Medulla oblongata (tissue), 1 donor: ENCODE measurements around the gene TBC1D22A.
A peak's percentile ranks its signal among the peaks of the same experiment; 100 is the strongest.
"Not testable (repeated sequence)": the region's sequence is repeated elsewhere in the genome, so short reads cannot be mapped to it uniquely, and the experiment has no call there.

Source experiments
- DNase-seq: peaks from one replicate; pipeline ENCODE4 v3.0.0-alpha.2; 2015; ENCODE audit errors: extremely low spot score

Gene TBC1D22A

DNA sequence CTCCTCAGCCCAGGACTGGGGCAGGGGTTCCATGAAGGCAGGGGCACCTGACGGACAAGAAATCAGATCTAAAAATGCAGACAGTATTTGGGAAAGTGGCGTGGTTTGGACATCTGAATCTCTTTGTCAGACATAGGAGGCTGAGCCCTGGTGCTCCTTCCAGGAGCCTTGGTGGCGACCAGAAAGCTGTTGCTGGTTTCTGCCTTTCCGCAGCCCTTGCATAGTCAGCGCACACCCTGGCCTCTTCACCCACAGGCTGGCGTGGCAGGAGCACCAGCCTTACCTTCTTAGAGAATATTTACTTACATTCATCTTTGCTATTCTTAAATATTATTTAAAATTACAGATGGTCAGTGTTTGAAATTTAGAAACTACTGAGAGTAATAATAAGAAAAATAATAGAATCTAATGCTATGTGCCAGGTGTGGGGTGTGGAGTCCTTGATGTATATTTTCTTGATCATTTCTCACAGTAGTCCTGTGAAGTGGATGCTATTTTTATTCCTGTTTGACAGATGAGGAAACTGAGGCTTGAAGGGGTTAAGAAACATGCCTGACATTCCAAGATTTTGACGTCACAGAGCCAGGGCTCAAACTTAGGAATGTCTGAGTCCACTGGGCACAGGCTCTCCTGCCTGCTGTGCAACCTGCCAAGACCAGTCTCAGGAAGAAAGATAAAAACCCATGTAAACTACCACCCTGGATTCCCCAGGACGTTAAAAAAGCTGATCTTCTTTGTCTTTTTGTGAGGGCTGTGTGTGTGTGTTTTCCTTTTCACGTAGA, 51.6 kb downstream of the TBC1D22A start:
- no peak for DNase-seq

GRCh38 chr22:46815132-46815531, 52.7 kb downstream of the TBC1D22A start:
- DNase-seq = no peak

DNA sequence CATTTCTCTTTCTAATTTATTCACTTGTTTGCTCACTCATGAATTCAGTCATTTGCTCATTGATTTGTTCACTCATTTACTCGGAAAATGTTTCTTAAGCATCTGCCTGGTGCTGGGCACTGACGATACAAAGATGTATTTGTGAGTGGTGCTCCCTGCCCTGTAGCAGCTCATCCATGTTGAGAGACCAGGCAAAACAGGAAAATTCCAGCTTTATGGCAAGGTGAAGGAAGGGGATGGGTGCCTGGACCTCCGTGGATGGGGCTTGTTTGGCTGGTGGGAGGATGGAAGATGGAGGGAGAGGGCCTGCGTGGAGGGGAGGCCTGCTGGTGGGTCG, 53.1 kb downstream of the TBC1D22A start:
- DNase-seq = peak; percentile 25

DNA sequence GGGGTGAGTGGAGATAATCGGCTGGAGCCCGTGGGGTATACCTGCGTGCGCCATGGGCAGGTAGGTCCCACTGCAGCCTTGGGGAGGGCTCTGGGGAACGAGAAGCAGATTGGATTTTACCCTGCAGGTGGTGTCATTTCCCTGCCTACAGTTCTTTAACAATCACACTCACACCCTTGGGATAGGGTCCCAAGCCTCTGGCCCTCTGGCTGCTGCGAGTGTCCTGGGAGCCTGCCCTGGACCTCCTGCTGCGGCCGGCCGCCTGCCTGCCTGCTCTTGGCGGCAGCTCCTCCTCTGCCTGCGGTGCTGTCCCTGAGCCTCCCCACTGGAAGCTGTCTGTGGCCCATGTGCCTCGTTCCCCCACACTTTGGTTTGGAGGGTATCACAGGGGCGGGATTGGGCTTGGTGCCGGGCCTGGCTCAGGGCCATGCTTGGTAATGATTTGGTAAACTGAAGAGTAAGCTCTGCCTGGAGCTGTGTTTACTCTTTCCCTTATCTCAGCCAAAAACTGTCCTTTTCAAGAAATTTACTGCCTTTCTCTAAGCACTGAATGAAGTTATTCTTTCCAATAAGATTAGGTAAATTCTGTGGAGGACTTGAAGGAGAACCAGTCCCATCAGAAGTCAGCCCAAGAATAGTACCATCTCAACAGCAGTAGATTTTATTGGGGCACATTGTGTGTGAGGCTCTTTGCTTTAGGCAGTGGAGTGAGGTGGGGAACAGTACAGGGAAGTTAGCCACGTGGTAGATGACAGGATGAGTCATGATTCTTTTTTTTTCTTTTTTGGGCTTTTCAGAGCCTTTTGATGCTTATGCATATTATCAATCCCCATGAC, 53.7 kb downstream of the TBC1D22A start:
- DNase-seq = peak; percentile 67

- DNase-seq = not testable (repeated sequence)
These were observed 54.9 kb downstream of the TBC1D22A start for GRCh38 chr22:46817390-46817789.

- DNase-seq = no peak
These were observed 60.8 kb downstream of the TBC1D22A start for GRCh38 chr22:46823248-46823647.

GRCh38 chr22:46823654-46824053, 61.2 kb downstream of the TBC1D22A start:
- no peak for DNase-seq

- DNase-seq = no peak
These were observed 62.0 kb downstream of the TBC1D22A start for GRCh38 chr22:46824344-46824909.

DNA sequence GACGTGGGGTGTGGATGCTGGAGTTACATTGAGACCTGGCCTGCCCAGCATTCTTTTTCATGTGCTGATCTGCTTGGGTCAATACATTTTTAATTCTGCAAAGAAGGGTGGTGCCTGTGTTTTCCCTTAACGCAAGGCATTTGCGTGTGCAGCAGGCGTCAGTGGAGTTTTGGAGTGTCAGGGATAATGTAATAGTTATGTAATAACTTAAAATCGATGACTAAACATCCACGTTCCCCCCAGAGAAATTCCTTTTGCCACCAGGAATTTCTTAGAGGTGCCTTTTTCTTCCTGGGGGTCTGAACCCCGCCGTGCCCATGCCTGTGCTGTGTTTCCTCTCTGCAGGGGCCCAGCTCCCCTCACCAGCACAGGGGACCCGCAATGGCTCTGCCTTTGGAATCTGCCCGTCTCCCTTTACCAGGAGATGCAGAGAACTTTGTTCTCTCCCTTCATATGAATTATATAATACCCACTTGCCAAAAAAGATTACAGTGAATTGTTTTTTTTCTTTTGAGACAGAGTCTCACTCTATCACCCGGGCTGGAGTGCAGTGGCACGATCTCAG, 62.6 kb downstream of the TBC1D22A start:
- DNase-seq = no peak

GRCh38 chr22:46826438-46827135, 64.1 kb downstream of the TBC1D22A start:
- no peak for DNase-seq

DNA sequence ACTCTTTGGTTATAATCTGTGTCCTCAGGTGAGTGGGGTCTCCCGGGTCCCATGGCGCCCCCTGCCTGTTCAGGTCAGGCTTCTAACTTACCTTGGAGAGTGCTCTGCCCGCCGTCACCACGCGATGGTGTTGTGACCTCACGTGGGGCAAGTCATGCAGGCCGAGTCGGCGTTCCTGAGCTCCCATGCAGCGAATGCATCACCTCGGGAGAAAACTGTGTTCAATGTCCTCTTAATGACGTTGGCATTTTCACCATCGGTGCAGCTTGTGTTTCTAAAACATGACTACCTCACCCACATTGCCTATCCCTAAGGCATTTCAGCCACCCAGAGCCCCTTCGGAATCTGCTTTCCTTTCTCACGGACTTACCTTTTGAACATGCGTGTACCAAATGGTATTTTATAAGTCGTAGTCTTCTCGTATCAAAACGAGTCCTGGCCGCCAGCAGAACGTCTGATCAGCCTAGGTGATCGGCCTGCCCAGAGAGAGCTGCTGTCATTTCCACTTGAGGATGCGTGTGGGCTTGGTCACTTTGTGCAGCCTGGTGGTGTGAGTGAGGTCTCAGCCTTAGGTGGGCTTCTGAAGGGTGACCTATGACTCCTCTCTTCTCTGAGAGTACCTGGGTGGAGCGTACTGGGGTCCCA, 64.8 kb downstream of the TBC1D22A start:
- DNase-seq = no peak

DNA sequence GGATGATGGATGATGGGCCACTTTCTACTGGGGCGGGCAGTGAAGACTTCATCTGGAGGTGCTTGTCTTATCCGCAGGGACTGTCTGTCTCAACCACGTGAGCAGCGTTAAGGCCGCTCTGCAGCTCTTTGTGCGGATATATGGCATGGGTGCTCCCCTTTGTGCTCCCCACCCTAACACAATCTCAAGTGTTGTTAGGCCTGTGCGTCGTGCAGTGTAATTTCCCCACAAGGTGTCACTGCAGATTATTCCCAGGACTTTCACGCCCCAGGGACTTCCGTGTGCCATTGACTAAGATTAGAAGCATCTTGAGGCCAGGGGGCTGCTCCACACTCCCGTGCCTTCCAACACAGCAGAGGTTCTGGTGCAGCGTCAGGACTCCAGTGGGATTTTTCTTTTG, 65.3 kb downstream of the TBC1D22A start:
- DNase-seq = no peak

GRCh38 chr22:46828323-46828900, 66.0 kb downstream of the TBC1D22A start:
- DNase-seq = no peak

DNA sequence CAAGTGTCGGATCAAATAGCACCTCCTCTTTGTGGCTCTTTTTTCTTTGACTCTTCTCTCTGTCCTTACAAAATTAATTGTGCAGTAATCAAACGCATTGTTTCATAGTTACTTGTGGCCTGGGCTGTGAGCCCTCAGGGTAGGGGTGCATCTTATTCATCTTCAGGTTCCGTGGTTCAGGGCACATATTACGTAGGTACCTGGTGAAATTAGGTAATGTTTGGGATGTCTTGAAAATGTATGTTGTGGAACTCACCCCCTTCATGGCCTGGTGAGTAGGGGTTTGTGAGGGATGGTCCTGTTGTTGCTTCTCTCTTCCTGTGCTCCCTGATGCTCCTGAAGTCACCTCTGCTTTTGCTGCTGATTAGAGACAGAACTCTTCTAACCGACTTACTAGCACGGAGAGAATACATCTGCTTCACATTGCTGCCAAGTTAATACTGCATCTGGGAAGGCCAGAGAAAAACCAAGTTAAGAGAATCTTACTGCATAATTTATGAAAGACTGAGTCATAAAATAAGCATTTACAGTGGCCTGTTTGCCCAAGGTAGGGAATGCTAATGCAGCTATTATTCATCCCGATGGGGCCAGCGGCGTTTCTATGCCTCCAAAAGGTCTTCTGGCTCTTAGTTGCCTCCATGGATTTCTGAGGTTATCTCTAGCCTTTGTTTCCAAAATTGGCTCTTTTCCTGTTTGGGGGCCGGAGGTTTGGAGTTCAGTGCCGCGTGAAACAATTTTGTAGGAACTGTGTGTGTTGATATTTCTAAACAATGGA, 66.9 kb downstream of the TBC1D22A start:
- DNase-seq = no peak

DNA sequence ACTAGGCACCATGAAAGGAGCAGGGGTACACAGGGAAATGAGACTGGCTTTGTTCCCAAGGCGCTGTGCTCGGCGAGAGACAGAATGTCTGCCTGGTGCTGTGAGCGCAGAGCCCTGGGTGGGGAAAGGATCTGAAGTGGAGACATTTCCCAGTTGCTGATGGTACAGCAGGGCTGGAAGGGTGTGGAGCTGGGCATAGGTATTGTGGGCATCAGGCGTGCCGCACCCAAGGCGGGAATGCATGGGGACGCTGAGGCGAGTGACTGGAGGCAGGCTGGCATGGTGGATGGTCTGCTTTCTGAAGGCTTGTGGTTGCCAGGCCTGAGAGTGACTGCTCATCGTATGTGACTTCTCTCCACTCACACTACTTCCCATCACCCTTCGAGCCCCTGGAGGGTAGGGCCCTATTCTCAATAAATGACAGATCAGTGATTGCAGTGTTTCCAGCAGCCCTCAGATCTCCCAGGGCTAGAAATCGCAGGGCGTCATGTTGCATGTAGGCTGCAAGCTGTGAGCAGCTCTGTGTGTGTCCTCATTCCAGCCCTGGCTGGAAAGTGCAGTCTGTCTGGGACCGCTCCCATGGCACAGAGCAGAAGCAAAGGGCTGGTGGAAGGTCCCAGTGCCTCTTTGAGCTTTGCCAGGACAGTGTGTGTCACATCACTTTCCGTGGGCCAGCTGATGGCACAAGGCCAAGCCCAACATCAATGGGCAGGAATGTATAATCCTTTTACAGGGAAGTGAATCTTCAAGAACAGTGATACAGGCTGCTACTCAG, 67.7 kb downstream of the TBC1D22A start:
- DNase-seq = peak; percentile 65

GRCh38 chr22:46830841-46831240, 68.4 kb downstream of the TBC1D22A start:
- no peak for DNase-seq

- DNase-seq = no peak
These were observed 70.8 kb downstream of the TBC1D22A start for GRCh38 chr22:46833228-46833627.

- DNase-seq = no peak
These were observed 71.7 kb downstream of the TBC1D22A start for GRCh38 chr22:46834021-46834737.

DNA sequence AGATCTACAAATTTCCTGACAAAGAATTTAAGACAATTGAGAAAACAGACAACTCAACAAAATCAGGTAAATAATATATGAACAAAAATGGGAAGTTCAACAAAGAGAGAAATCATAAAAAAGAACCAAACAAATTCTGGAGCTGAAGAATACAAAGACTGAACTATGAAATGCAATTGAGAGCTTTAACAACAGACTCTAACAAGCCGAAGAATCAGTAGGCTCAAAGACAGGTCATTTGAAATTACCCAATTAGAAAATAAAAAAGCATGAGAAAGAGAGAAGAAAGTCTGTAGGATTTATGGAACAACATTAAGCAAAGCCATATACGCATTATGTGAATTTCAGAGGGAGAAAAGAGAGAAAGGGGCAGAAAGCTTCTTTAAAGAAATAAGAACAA, 72.8 kb downstream of the TBC1D22A start:
- DNase-seq = no peak
